Activated naive CD4-positive, alpha-beta T cell treated with anti-CD3 and anti-CD28 coated beads, Interleukin-2, amount 50 U/mL, for 24 hours (primary cell): ENCODE data around the gene PTPN4.
A peak's percentile ranks its signal among the peaks of the same experiment; 100 is the strongest.
"Not testable (repeated sequence)": the region's sequence is repeated elsewhere in the genome, so short reads cannot be mapped to it uniquely, and the experiment has no call there.

Experiments used
- H3K27ac Mint-ChIP-seq: one replicate; pipeline ENCODE4 v1.8.0; 2021; ENCODE audit warnings: mild to moderate bottlenecking, mixed read lengths
- H3K27me3 Mint-ChIP-seq: one replicate; pipeline ENCODE4 v1.8.0; 2021; ENCODE audit warnings: mixed read lengths
- H3K36me3 Mint-ChIP-seq: one replicate; pipeline ENCODE4 v1.8.0; 2021; ENCODE audit warnings: mixed read lengths
- H3K4me1 Mint-ChIP-seq: one replicate; pipeline ENCODE4 v1.8.0; 2021; ENCODE audit warnings: mixed read lengths
- H3K4me3 Mint-ChIP-seq: one replicate; pipeline ENCODE4 v1.8.0; 2021; ENCODE audit warnings: mild to moderate bottlenecking, mixed read lengths
- H3K9me3 Mint-ChIP-seq: one replicate; pipeline ENCODE4 v1.8.0; 2021; ENCODE audit warnings: mixed read lengths

Gene PTPN4

GRCh38 chr2:119941981-119942513, 182.3 kb downstream of the PTPN4 start:
- Mint-ChIP-seq H3K27ac (no peak overlapping the region), H3K36me3 (peaks cover 17% of the 10 kb centered on the region), H3K27me3 (no peaks in the 10 kb centered on the region), H3K4me3 (no peak overlapping the region), H3K4me1 (peaks cover 61% of the 10 kb centered on the region), H3K9me3 (no peaks in the 10 kb centered on the region)

- peaks cover 13% of the 10 kb centered on the region for H3K36me3 Mint-ChIP-seq
- peaks cover 69% of the 10 kb centered on the region for H3K4me1 Mint-ChIP-seq
- no peak overlapping the region for H3K27ac Mint-ChIP-seq
- H3K9me3 Mint-ChIP-seq: no peaks in the 10 kb centered on the region
- H3K4me3 Mint-ChIP-seq: no peak overlapping the region
- no peaks in the 10 kb centered on the region for H3K27me3 Mint-ChIP-seq
These were observed 183.3 kb downstream of the PTPN4 start for GRCh38 chr2:119943058-119943457.

- peaks cover 61% of the 10 kb centered on the region for H3K4me1 Mint-ChIP-seq
These were observed 187.8 kb downstream of the PTPN4 start for GRCh38 chr2:119947535-119947934.

GRCh38 chr2:119950966-119951365, 191.2 kb downstream of the PTPN4 start:
- Mint-ChIP-seq H3K27me3 (no peaks in the 10 kb centered on the region), H3K4me3 (no peak overlapping the region), H3K4me1 (peaks cover 33% of the 10 kb centered on the region), H3K27ac (no peak overlapping the region), H3K36me3 (peaks cover 23% of the 10 kb centered on the region), H3K9me3 (no peaks in the 10 kb centered on the region)

More at GRCh38 chr2:119947535-119947934, 187.8 kb downstream of the PTPN4 start:
- no peaks in the 10 kb centered on the region for H3K27me3 Mint-ChIP-seq
- no peak overlapping the region for H3K4me3 Mint-ChIP-seq
- no peaks in the 10 kb centered on the region for H3K9me3 Mint-ChIP-seq
- H3K27ac Mint-ChIP-seq: no peak overlapping the region
- H3K36me3 Mint-ChIP-seq: peaks cover 15% of the 10 kb centered on the region

- peak overlapping the region; percentile 19 for H3K27ac Mint-ChIP-seq
- H3K36me3 Mint-ChIP-seq: peaks cover 29% of the 10 kb centered on the region
These were observed 199.0 kb downstream of the PTPN4 start for GRCh38 chr2:119958670-119959268.

GRCh38 chr2:119960821-119961220, 201.1 kb downstream of the PTPN4 start:
- Mint-ChIP-seq H3K27me3 (no peaks in the 10 kb centered on the region), H3K27ac (no peak overlapping the region), H3K4me1 (peaks cover 10% of the 10 kb centered on the region), H3K9me3 (no peaks in the 10 kb centered on the region), H3K4me3 (no peak overlapping the region), H3K36me3 (peaks cover 31% of the 10 kb centered on the region)

More at GRCh38 chr2:119958670-119959268, 199.0 kb downstream of the PTPN4 start:
- H3K4me3 Mint-ChIP-seq: no peak overlapping the region
- H3K27me3 Mint-ChIP-seq: no peaks in the 10 kb centered on the region
- H3K9me3 Mint-ChIP-seq: no peaks in the 10 kb centered on the region
- peaks cover 10% of the 10 kb centered on the region for H3K4me1 Mint-ChIP-seq

- Mint-ChIP-seq H3K4me1 (peaks cover 32% of the 10 kb centered on the region), H3K4me3 (no peak overlapping the region), H3K27ac (no peak overlapping the region), H3K27me3 (no peaks in the 10 kb centered on the region), H3K36me3 (peaks cover 2% of the 10 kb centered on the region), H3K9me3 (peaks cover 4% of the 10 kb centered on the region)
These were observed 222.2 kb downstream of the PTPN4 start for GRCh38 chr2:119981896-119982295.

GRCh38 chr2:119982506-119982905, 222.8 kb downstream of the PTPN4 start:
- Mint-ChIP-seq H3K36me3 (peaks cover 2% of the 10 kb centered on the region), H3K4me3 (no peak overlapping the region), H3K27ac (no peak overlapping the region), H3K9me3 (peaks cover 4% of the 10 kb centered on the region), H3K27me3 (no peaks in the 10 kb centered on the region), H3K4me1 (peaks cover 32% of the 10 kb centered on the region)

- Mint-ChIP-seq H3K27me3 (no peaks in the 10 kb centered on the region), H3K9me3 (peaks cover 4% of the 10 kb centered on the region), H3K4me3 (no peak overlapping the region), H3K36me3 (peaks cover 2% of the 10 kb centered on the region), H3K27ac (peak overlapping the region; percentile 41), H3K4me1 (peaks cover 32% of the 10 kb centered on the region)
These were observed 223.4 kb downstream of the PTPN4 start for GRCh38 chr2:119983108-119983507.

GRCh38 chr2:119996148-119996547, 236.4 kb downstream of the PTPN4 start:
- H3K4me1 Mint-ChIP-seq: no peaks in the 10 kb centered on the region
- H3K36me3 Mint-ChIP-seq: no peaks in the 10 kb centered on the region
- H3K4me3 Mint-ChIP-seq: no peak overlapping the region
- H3K9me3 Mint-ChIP-seq: no peaks in the 10 kb centered on the region
- no peak overlapping the region for H3K27ac Mint-ChIP-seq
- no peaks in the 10 kb centered on the region for H3K27me3 Mint-ChIP-seq

GRCh38 chr2:119996896-119997891, 237.5 kb downstream of the PTPN4 start:
- not testable (repeated sequence) for H3K36me3 Mint-ChIP-seq, H3K4me1 Mint-ChIP-seq, H3K27me3 Mint-ChIP-seq, H3K27ac Mint-ChIP-seq, H3K9me3 Mint-ChIP-seq, H3K4me3 Mint-ChIP-seq

- Mint-ChIP-seq H3K27ac (no peak overlapping the region), H3K36me3 (no peaks in the 10 kb centered on the region), H3K9me3 (no peaks in the 10 kb centered on the region), H3K27me3 (no peaks in the 10 kb centered on the region), H3K4me3 (no peak overlapping the region), H3K4me1 (no peaks in the 10 kb centered on the region)
These were observed 241.7 kb downstream of the PTPN4 start for GRCh38 chr2:120001471-120001870.

- Mint-ChIP-seq H3K4me3 (no peak overlapping the region), H3K27ac (no peak overlapping the region), H3K4me1 (no peaks in the 10 kb centered on the region), H3K27me3 (no peaks in the 10 kb centered on the region), H3K9me3 (no peaks in the 10 kb centered on the region), H3K36me3 (no peaks in the 10 kb centered on the region)
These were observed 244.5 kb downstream of the PTPN4 start for GRCh38 chr2:120004254-120004653.

GRCh38 chr2:120005834-120006521, 246.3 kb downstream of the PTPN4 start:
- Mint-ChIP-seq H3K4me3 (no peak overlapping the region), H3K9me3 (no peaks in the 10 kb centered on the region), H3K27me3 (no peaks in the 10 kb centered on the region), H3K4me1 (no peaks in the 10 kb centered on the region), H3K27ac (no peak overlapping the region), H3K36me3 (no peaks in the 10 kb centered on the region)

GRCh38 chr2:120007851-120008250, 248.1 kb downstream of the PTPN4 start:
- no peak overlapping the region for H3K4me3 Mint-ChIP-seq
- no peaks in the 10 kb centered on the region for H3K36me3 Mint-ChIP-seq
- no peak overlapping the region for H3K27ac Mint-ChIP-seq
- no peaks in the 10 kb centered on the region for H3K27me3 Mint-ChIP-seq
- no peaks in the 10 kb centered on the region for H3K9me3 Mint-ChIP-seq
- H3K4me1 Mint-ChIP-seq: peaks cover 7% of the 10 kb centered on the region
